ENCODE data around the gene AQP7.

The AQP7 gene

GRCh38 chr9:33439731-33440130, 37.4 kb upstream of the AQP7 start:
- DNase-seq (ENCODE audit: low read depth) = no peak
- H3K4me3 ChIP-seq (ENCODE audit: low read length) = no peak overlapping the region
- TF ChIP-seq CTCF (IDR thresholded peaks at IDR 0.05; ENCODE audit: insufficient read depth, low read depth, low read length, missing control alignments) = no peak

GRCh38 chr9:33438926-33439680, 36.7 kb upstream of the AQP7 start:
- no peak for TF ChIP-seq CTCF (IDR thresholded peaks at IDR 0.05; ENCODE audit: insufficient read depth, low read depth, low read length, missing control alignments)
- no peak overlapping the region for H3K4me3 ChIP-seq (ENCODE audit: low read length)

GRCh38 chr9:33437898-33438297, 35.5 kb upstream of the AQP7 start:
- no peak for TF ChIP-seq CTCF (IDR thresholded peaks at IDR 0.05; ENCODE audit: insufficient read depth, low read depth, low read length, missing control alignments)
- no peak for DNase-seq (ENCODE audit: low read depth)
- H3K4me3 ChIP-seq (ENCODE audit: low read length) = no peak overlapping the region

More at GRCh38 chr9:33438926-33439680, 36.7 kb upstream of the AQP7 start:
- DNase-seq (ENCODE audit: low read depth) = no peak

GRCh38 chr9:33437205-33437604, 34.8 kb upstream of the AQP7 start:
- no peak for DNase-seq (ENCODE audit: low read depth)
- no peak overlapping the region for H3K4me3 ChIP-seq (ENCODE audit: low read length)
- TF ChIP-seq CTCF (IDR thresholded peaks at IDR 0.05; ENCODE audit: insufficient read depth, low read depth, low read length, missing control alignments) = no peak

- TF ChIP-seq CTCF (IDR thresholded peaks at IDR 0.05; ENCODE audit: insufficient read depth, low read depth, low read length, missing control alignments) = no peak
- DNase-seq (ENCODE audit: low read depth) = no peak
- no peak overlapping the region for H3K4me3 ChIP-seq (ENCODE audit: low read length)
These were observed 34.1 kb upstream of the AQP7 start for GRCh38 chr9:33436445-33436844.

GRCh38 chr9:33435821-33436277, 33.5 kb upstream of the AQP7 start:
- no peak for DNase-seq (ENCODE audit: low read depth)
- no peak overlapping the region for H3K4me3 ChIP-seq (ENCODE audit: low read length)
- TF ChIP-seq CTCF (IDR thresholded peaks at IDR 0.05; ENCODE audit: insufficient read depth, low read depth, low read length, missing control alignments) = no peak
